Neural progenitor cell (in vitro differentiated cells): ENCODE data around the gene WWC1.

ENCODE experiments used
- CTCF ChIP-seq: fragments of 200-600 bp; sonication (generic); IDR thresholded peaks from 2 replicates; pipeline ENCODE4 v1.5.1; 2017; ENCODE audit warnings: antibody characterized with exemption, mild to moderate bottlenecking
- EZH2 ChIP-seq: fragments of 200-600 bp; sonication (generic); IDR thresholded peaks from 2 replicates; pipeline ENCODE4 v1.6.1; 2017; ENCODE audit warnings: antibody characterized with exemption, mild to moderate bottlenecking, moderate library complexity
- EZH2phosphoT487 ChIP-seq: fragments of 200-600 bp; sonication (generic); IDR thresholded peaks from 2 replicates; pipeline ENCODE4 v1.6.1; 2017; ENCODE audit warnings: antibody characterized with exemption

GRCh38 chr5:168434001-168434400 is 142.6 kb downstream of the WWC1 start:
- no peak for TF ChIP-seq CTCF
- TF ChIP-seq EZH2 = no peak
- TF ChIP-seq EZH2phosphoT487 = no peak
